ENCODE measurements around the gene SETBP1.

GRCh38 chr18:44709307-44710126 lies 28.8 kb downstream of the SETBP1 start:
- no peak for TF ChIP-seq CTCF (IDR thresholded peaks at IDR 0.05)
- no peak for TF ChIP-seq REST (IDR thresholded peaks at IDR 0.05; ENCODE audit: insufficient read depth in 1 of 2, low read depth in 2 of 2, low read length in 1 of 2)
- no peak for TF ChIP-seq POLR2AphosphoS5 (IDR thresholded peaks at IDR 0.05; ENCODE audit: low read depth, low read length)
- TF ChIP-seq SIN3A (IDR thresholded peaks at IDR 0.05; ENCODE audit: borderline replicate concordance, insufficient read depth, low read depth, low read length): no peak
